Endodermal cell (in vitro differentiated cells): ENCODE data around the gene DNAH6. TPM values are rescaled to one million over a fixed set of nuclear protein-coding genes. Genes with fewer than 3 reads are reported as not detected.

Experiments used
- DNase-seq: peaks from one replicate; pipeline ENCODE4 v3.0.0-alpha.2; 2017
- H3K27ac ChIP-seq: 2 replicates; pipeline ENCODE4 v1.5.1; 2013; ENCODE audit warnings: mild to moderate bottlenecking, low read depth, low read length, moderate library complexity
- H3K27me3 ChIP-seq: 2 replicates; pipeline ENCODE4 v1.6.1; 2013; ENCODE audit warnings: mild to moderate bottlenecking, low read length, moderate library complexity; ENCODE audit not compliant: insufficient read depth, control insufficient read depth, poor library complexity, severe bottlenecking
- H3K36me3 ChIP-seq: 2 replicates; pipeline ENCODE4 v1.7.0; 2013; ENCODE audit warnings: mild to moderate bottlenecking, low read length, moderate library complexity; ENCODE audit not compliant: control insufficient read depth, insufficient read depth
- H3K4me1 ChIP-seq: one replicate; pipeline ENCODE4 v1.7.0; 2013; ENCODE audit warnings: low read length; ENCODE audit not compliant: control insufficient read depth, insufficient read depth
- H3K4me3 ChIP-seq: 2 replicates; pipeline ENCODE4 v1.5.1; 2013; ENCODE audit warnings: mild to moderate bottlenecking, low read length, moderate library complexity
- H3K9ac ChIP-seq: 2 replicates; pipeline ENCODE4 v1.6.1; 2013; ENCODE audit warnings: mild to moderate bottlenecking, low read length, moderate library complexity; ENCODE audit not compliant: poor library complexity, severe bottlenecking; ENCODE audit errors: extremely low read depth
- H3K9me3 ChIP-seq: 2 replicates; pipeline ENCODE4 v1.6.1; 2013; ENCODE audit warnings: mild to moderate bottlenecking, low read length, moderate library complexity; ENCODE audit not compliant: control insufficient read depth
- H3K27ac Mint-ChIP-seq: 2 replicates; pipeline ENCODE4 v1.8.0; 2020; ENCODE audit warnings: mixed read lengths
- H3K27me3 Mint-ChIP-seq: 2 replicates; pipeline ENCODE4 v1.8.0; 2021; ENCODE audit warnings: mild to moderate bottlenecking, mixed read lengths; ENCODE audit not compliant: insufficient read depth
- H3K36me3 Mint-ChIP-seq: 2 replicates; pipeline ENCODE4 v1.8.0; 2020; ENCODE audit warnings: low read depth, mixed read lengths
- H3K4me1 Mint-ChIP-seq: 2 replicates; pipeline ENCODE4 v1.8.0; 2020; ENCODE audit warnings: mixed read lengths
- H3K4me3 Mint-ChIP-seq: 2 replicates; pipeline ENCODE4 v1.8.0; 2020; ENCODE audit warnings: mild to moderate bottlenecking, moderate library complexity, mixed read lengths
- H3K9me3 Mint-ChIP-seq: 2 replicates; pipeline ENCODE4 v1.8.0; 2020; ENCODE audit warnings: mild to moderate bottlenecking, mixed read lengths
- CTCF ChIP-seq: fragments of 200-600 bp; sonication (generic); conservative IDR thresholded peaks from 2 replicates; pipeline ENCODE4 v1.5.0; 2021; ENCODE audit warnings: antibody characterized with exemption, mild to moderate bottlenecking
- WGBS, 2 experiments: methylation state at CpG; one replicate each; pipeline versions ENCODE4 v1.1.5 to v1.1.7; 2013; ENCODE audit warnings: missing lambda C conversion rate in 2 of 2, mixed read lengths in 1 of 2; ENCODE audit not compliant: insufficient coverage in 1 of 2, insufficient read length in 1 of 2; 5-methylcytosine and 5-hydroxymethylcytosine counted together
- total RNA-seq, 2 donors: library from RNA; stranded (reverse); fragmentation: NEBNext Ultra II Directional in 1 of 2; extraction: Animal tissue kit (Norgen Biotek cat#: 25700) in 1 of 2; gene quantifications; 2 replicates in 1 of 2; 3 replicates in 1 of 2; pipeline ENCODE4 v1.2.1, GENCODE V29; 2021

The DNAH6 gene
- total RNA-seq, 2 donors from 2014 or later = 1.6 to 2.0 TPM

- TF ChIP-seq CTCF = no peak
- Mint-ChIP-seq H3K27ac (no peak overlapping the region), H3K36me3 (no peaks in the 10 kb centered on the region), H3K27me3 (no peaks in the 10 kb centered on the region), H3K4me1 (peaks cover 13% of the 10 kb centered on the region), H3K4me3 (no peak overlapping the region), H3K9me3 (no peaks in the 10 kb centered on the region)
- Histone ChIP-seq H3K36me3 (no peaks in the 10 kb centered on the region), H3K4me1 (no peaks in the 10 kb centered on the region), H3K27ac (no peak overlapping the region), H3K9ac (no peak overlapping the region), H3K4me3 (no peak overlapping the region), H3K9me3 (peaks cover 2% of the 10 kb centered on the region), H3K27me3 (no peaks in the 10 kb centered on the region)
- no peak for DNase-seq
- no CpG with 5 or more reads among the region's 1 CpG for WGBS, 2 experiments
Measured at GRCh38 chr2:84483320-84483719, 33.0 kb upstream of the DNAH6 start.

GRCh38 chr2:84486441-84487115, 29.7 kb upstream of the DNAH6 start:
- Mint-ChIP-seq H3K9me3 (no peaks in the 10 kb centered on the region), H3K4me1 (peaks cover 13% of the 10 kb centered on the region), H3K27ac (no peak overlapping the region), H3K27me3 (no peaks in the 10 kb centered on the region), H3K4me3 (no peak overlapping the region), H3K36me3 (no peaks in the 10 kb centered on the region)
- H3K27ac ChIP-seq = no peak overlapping the region
- DNase-seq = no peak
- H3K4me1 ChIP-seq = no peaks in the 10 kb centered on the region
- no peak overlapping the region for H3K9ac ChIP-seq
- H3K4me3 ChIP-seq = no peak overlapping the region
- WGBS, 2 experiments = 91 to 100% methylated on average over 1 to 2 of the region's 2 CpGs
- H3K9me3 ChIP-seq = no peaks in the 10 kb centered on the region
- H3K27me3 ChIP-seq = no peaks in the 10 kb centered on the region
- TF ChIP-seq CTCF = no peak
- H3K36me3 ChIP-seq = no peaks in the 10 kb centered on the region

GRCh38 chr2:84487298-84487996, 28.9 kb upstream of the DNAH6 start:
- Histone ChIP-seq H3K36me3 (no peaks in the 10 kb centered on the region), H3K9me3 (no peaks in the 10 kb centered on the region), H3K27ac (no peak overlapping the region), H3K4me1 (no peaks in the 10 kb centered on the region), H3K27me3 (no peaks in the 10 kb centered on the region), H3K4me3 (no peak overlapping the region), H3K9ac (no peak overlapping the region)
- no peaks in the 10 kb centered on the region for H3K9me3 Mint-ChIP-seq
- H3K36me3 Mint-ChIP-seq = no peaks in the 10 kb centered on the region
- peaks cover 13% of the 10 kb centered on the region for H3K4me1 Mint-ChIP-seq
- no peaks in the 10 kb centered on the region for H3K27me3 Mint-ChIP-seq
- no peak for DNase-seq
- 25 to 59% methylated on average over 2 to 3 of the region's 3 CpGs for WGBS, 2 experiments
- no peak overlapping the region for H3K4me3 Mint-ChIP-seq
- H3K27ac Mint-ChIP-seq = no peak overlapping the region
- TF ChIP-seq CTCF = no peak
